Esophagus squamous epithelium (tissue), 5 donors: Measurements from ENCODE around the gene CTIF. TPM values are rescaled to one million over a fixed set of nuclear protein-coding genes. Genes with fewer than 3 reads are reported as not detected.

Experiments used
- DNase-seq: peaks from one replicate; lab custom pipeline; 2025; lab: John Stamatoyannopoulos, UW
- H3K27ac ChIP-seq, 4 donors: fragments of 200-600 bp; sonication (generic); one replicate each; pipeline ENCODE4 v1.5.1; 2016 to 2019; ENCODE audit warnings: mild to moderate bottlenecking in 1 of 4
- H3K27me3 ChIP-seq, 4 donors: fragments of 200-600 bp; sonication (generic); 1 replicate in 3 of 4; 2 replicates in 1 of 4; pipeline versions ENCODE4 v1.5.1 to v1.6.0; 2017 to 2021; ENCODE audit warnings: antibody characterized with exemption in 1 of 4
- H3K36me3 ChIP-seq, 3 donors: fragments of 200-600 bp; sonication (generic); one replicate each; pipeline ENCODE4 v1.5.1; 2016 to 2019
- H3K4me1 ChIP-seq, 3 donors: fragments of 200-600 bp; sonication (generic); one replicate each; pipeline ENCODE4 v1.5.1; 2017 to 2019
- H3K4me3 ChIP-seq, 4 donors: fragments of 200-600 bp; sonication (generic); 1 replicate in 3 of 4; 2 replicates in 1 of 4; pipeline ENCODE4 v1.5.1; 2016 to 2019; ENCODE audit warnings: mild to moderate bottlenecking in 2 of 4, moderate library complexity in 1 of 4
- H3K9me3 ChIP-seq, 3 donors: fragments of 200-600 bp; sonication (generic); one replicate each; pipeline ENCODE4 v1.5.1; 2016 to 2019
- CTCF ChIP-seq, 6 experiments: fragments of 450-650 bp in 4 of 6; fragments of 200-600 bp in 2 of 6; sonication (generic) in 2 of 6; IDR thresholded peaks; one replicate each; pipeline ENCODE4 v1.5.1; 2016 to 2019; ENCODE audit warnings: antibody characterized with exemption in 6 of 6, mild to moderate bottlenecking in 4 of 6, moderate library complexity in 4 of 6
- POLR2A ChIP-seq, 4 donors: fragments of 450-650 bp; IDR thresholded peaks; one replicate each; pipeline ENCODE4 v1.6.1; 2017; ENCODE audit warnings: antibody characterized with exemption in 4 of 4, mild to moderate bottlenecking in 4 of 4, moderate library complexity in 3 of 4
- WGBS, 2 donors: methylation state at CpG; one replicate each; pipeline ENCODE4 v1.1.5; 2018; 5-methylcytosine and 5-hydroxymethylcytosine counted together
- intact Hi-C: fragments of 100-400 bp; cut with DNase I; formaldehyde crosslinking; loops from one replicate; pipeline ENCODE4 v1.15.0; 2022
- total RNA-seq, 4 donors: library from RNA; depleted of rRNA; stranded (reverse); fragments of >200 nt; gene quantifications; one replicate each; pipeline ENCODE4 v1.1.0, GENCODE V29; 2016
- donor health status: DM: yes; HTN: yes; CAD: no.

CTIF gene
- total RNA-seq, 4 donors from 2014 or later, result 4.7 to 24.2 (median 10.2) TPM

DNA sequence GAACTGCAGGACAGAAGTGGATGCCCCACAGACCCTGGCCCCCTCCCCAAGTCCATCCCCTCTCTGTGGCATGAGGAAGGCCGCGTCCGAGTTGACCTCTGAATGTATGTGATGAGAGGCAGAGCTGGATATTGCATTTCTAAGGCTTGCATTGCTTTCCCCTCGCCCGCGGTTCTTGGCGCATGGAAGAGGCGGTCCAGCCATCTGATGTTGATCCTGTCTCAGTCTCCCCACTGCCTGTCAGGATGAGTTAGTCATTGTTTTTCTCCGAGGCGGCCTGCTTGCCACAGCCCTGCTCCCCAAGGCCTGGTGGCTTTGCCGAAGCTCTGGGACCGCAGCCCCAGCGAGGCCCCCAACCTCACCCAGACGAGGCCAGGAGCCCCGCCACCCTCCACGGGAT is 323.3 kb downstream of the CTIF start:
- no peak for DNase-seq
- 90 to 92% methylated on average over 15 to 16 of the region's 16 CpGs for WGBS, 2 donors
- intact Hi-C loops, result no loop called here
- peaks cover 0 to 26% (median 0%) of the 10 kb centered on the region in 3 donors for H3K36me3 ChIP-seq
- peaks cover 0 to 12% (median 3%) of the 10 kb centered on the region in 3 donors for H3K9me3 ChIP-seq
- peaks cover 0 to 8% (median 0%) of the 10 kb centered on the region in 3 donors for H3K4me1 ChIP-seq
- H3K27ac ChIP-seq, result no peak overlapping the region
- TF ChIP-seq POLR2A (IDR thresholded peaks at IDR 0.05), result no peak
- no peak overlapping the region for H3K4me3 ChIP-seq
- no peaks in the 10 kb centered on the region for H3K27me3 ChIP-seq

GRCh38 chr18:48862678-48863270 is 323.9 kb downstream of the CTIF start:
- H3K27ac ChIP-seq, result peak overlapping the region in 1 of 4 donors; percentile 36
- H3K27me3 ChIP-seq, result no peaks in the 10 kb centered on the region
- intact Hi-C loops, result no loop called here
- H3K9me3 ChIP-seq, result peaks cover 0 to 12% (median 3%) of the 10 kb centered on the region in 3 donors
- peaks cover 0 to 8% (median 0%) of the 10 kb centered on the region in 3 donors for H3K4me1 ChIP-seq
- TF ChIP-seq CTCF (IDR thresholded peaks at IDR 0.05) (no peak), POLR2A (IDR thresholded peaks at IDR 0.05) (no peak)
- no peak for DNase-seq
- H3K4me3 ChIP-seq, result no peak overlapping the region
- 83 to 100% methylated on average over 3 to 8 of the region's 22 CpGs for WGBS, 2 donors
- H3K36me3 ChIP-seq, result peaks cover 0 to 19% (median 0%) of the 10 kb centered on the region in 3 donors

DNA sequence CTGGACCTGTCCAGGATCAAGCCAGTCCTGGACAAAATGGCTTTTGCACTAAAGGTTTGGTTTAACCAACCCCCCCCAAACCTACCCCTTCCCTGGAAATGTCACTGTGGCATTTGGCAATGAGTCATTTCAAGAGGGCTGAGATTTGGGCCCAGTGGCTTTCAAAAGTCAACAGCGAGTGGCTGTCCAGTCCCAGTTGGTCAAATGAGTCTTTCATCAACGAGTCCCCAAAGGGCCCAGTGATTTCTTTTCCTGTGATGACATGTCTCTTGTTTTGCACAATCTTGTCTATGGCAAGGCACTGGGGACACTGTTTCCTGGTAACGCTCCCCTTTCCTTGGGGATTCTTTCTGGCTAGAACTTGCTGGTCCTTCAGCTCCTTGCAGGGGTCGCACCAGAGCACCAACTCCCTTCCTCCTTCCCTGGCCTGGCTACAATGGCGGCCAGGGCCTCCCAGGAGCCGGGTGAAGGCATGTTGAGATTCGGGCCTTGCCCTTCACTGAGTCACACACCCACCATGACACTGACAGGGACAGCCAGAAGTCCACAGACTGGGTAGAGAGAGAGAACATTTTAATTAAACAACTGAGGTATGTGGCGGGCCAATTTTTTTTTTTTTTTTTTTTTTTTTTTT is 324.7 kb downstream of the CTIF start:
- no peak for TF ChIP-seq POLR2A (IDR thresholded peaks at IDR 0.05)
- intact Hi-C loops, result no loop called here
- WGBS, 2 donors, result 77 to 81% methylated on average over 6 to 8 of the region's 8 CpGs
- Histone ChIP-seq H3K27me3 (no peaks in the 10 kb centered on the region), H3K4me3 (no peak overlapping the region), H3K27ac (no peak overlapping the region), H3K4me1 (peaks cover 0 to 11% (median 0%) of the 10 kb centered on the region in 3 donors), H3K36me3 (peaks cover 0 to 16% (median 0%) of the 10 kb centered on the region in 3 donors), H3K9me3 (peaks cover 0 to 12% (median 3%) of the 10 kb centered on the region in 3 donors)
- DNase-seq, result no peak

DNA sequence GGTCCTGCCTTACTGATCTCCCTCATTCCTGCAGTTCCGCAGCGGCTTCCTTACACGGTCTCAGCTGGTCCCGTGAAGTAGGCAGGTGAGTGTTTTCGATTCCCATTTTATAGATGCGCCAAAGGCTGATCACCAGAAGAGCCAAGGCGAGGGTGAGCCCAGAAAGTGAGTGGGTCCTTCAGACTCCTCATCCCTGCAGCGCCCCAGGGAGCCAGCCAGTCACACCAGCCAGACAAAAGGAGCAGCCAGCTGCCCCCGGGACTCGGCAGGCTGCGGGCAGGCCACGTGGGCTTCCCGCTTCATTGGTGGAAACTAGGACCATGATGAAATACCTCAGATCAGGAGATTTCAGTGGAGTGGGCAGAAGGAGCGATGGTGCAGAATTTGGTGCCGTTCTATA is 326.0 kb downstream of the CTIF start:
- no peak for DNase-seq
- Histone ChIP-seq H3K36me3 (peaks cover 0 to 7% (median 0%) of the 10 kb centered on the region in 3 donors), H3K4me1 (peaks cover 0 to 8% (median 0%) of the 10 kb centered on the region in 3 donors), H3K9me3 (peaks cover 0 to 12% (median 3%) of the 10 kb centered on the region in 3 donors), H3K27me3 (no peaks in the 10 kb centered on the region), H3K27ac (no peak overlapping the region), H3K4me3 (no peak overlapping the region)
- TF ChIP-seq POLR2A (IDR thresholded peaks at IDR 0.05) (no peak), CTCF (IDR thresholded peaks at IDR 0.05) (no peak)
- intact Hi-C loops, result no loop called here
- WGBS, 2 donors, result 94 to 97% methylated on average over 9 to 13 of the region's 15 CpGs

GRCh38 chr18:48866028-48866733 is 327.4 kb downstream of the CTIF start:
- DNase-seq, result no peak
- Histone ChIP-seq H3K4me3 (no peak overlapping the region), H3K27ac (no peak overlapping the region), H3K27me3 (no peaks in the 10 kb centered on the region), H3K4me1 (peaks cover 0 to 8% (median 0%) of the 10 kb centered on the region in 3 donors), H3K36me3 (no peaks in the 10 kb centered on the region), H3K9me3 (peaks cover 0 to 12% (median 3%) of the 10 kb centered on the region in 3 donors)
- WGBS, 2 donors, result 6 to 33% methylated on average over 3 of the region's 7 CpGs
- TF ChIP-seq CTCF (IDR thresholded peaks at IDR 0.05), result no peak
- TF ChIP-seq POLR2A (IDR thresholded peaks at IDR 0.05), result no peak
- intact Hi-C loops, result no loop called here
